SK-N-SH (cell line): ENCODE data around the gene ATG7. TPM values are rescaled to one million over a fixed set of nuclear protein-coding genes. Genes with fewer than 3 reads are reported as not detected.
A peak's percentile ranks its signal among the peaks of the same experiment; 100 is the strongest.

Experiments used
- CTCF ChIA-PET: fragments of 300-600, 350-600 bp; formaldehyde crosslinking; extraction: SDS; loops from one replicate; lab custom pipeline; 2021; lab: Yijun Ruan, JAX
- POLR2A ChIA-PET: fragments of 350-600 bp; sonication (Branson Sonifier 250); formaldehyde crosslinking; extraction: SDS; loops from one replicate; lab custom pipeline; 2020; ENCODE audit warnings: antibody characterized with exemption, inconsistent platforms; lab: Yijun Ruan, JAX
- DNase-seq: peaks from one replicate; pipeline ENCODE4 v3.0.0; 2012
- H2AFZ ChIP-seq: fragments of 200-600 bp; sonication (generic); 2 replicates; pipeline ENCODE4 v1.8.1; 2016; ENCODE audit warnings: antibody characterized with exemption, mild to moderate bottlenecking, low read depth
- H3F3A ChIP-seq: fragments of 200-600 bp; sonication (generic); replicated peaks from 2 replicates; pipeline ENCODE3; 2016; ENCODE audit warnings: antibody characterized with exemption, mild to moderate bottlenecking; ENCODE audit not compliant: insufficient read depth
- H3K27ac ChIP-seq, 2 experiments: fragments of 200-500 bp in 1 of 2; fragments of 200-600 bp in 1 of 2; sonication (Bioruptor generic) in 1 of 2; sonication (generic), shearing (Covaris generic) in 1 of 2; 2 replicates each; pipeline versions ENCODE4 v1.5.1 to v1.6.1; 2014 to 2016; ENCODE audit warnings: low read depth in 2 of 2, inconsistent platforms in 1 of 2, low read length in 1 of 2, mild to moderate bottlenecking in 1 of 2, mixed read lengths in 1 of 2
- H3K27me3 ChIP-seq: fragments of 200-600 bp; sonication (generic), shearing (Covaris generic); 2 replicates; pipeline ENCODE4 v1.6.1; 2016; ENCODE audit warnings: mixed run types; ENCODE audit not compliant: insufficient read depth
- H3K36me3 ChIP-seq, 2 experiments: fragments of 200-500 bp in 1 of 2; fragments of 200-600 bp in 1 of 2; sonication (Bioruptor generic) in 1 of 2; sonication (generic) in 1 of 2; replicated peaks in 1 of 2; 2 replicates each; pipeline versions ENCODE3 to v1.5.1; 2014 to 2016; ENCODE audit warnings: low read length in 1 of 2, mild to moderate bottlenecking in 1 of 2; ENCODE audit not compliant: insufficient read depth in 2 of 2, control insufficient read depth in 1 of 2
- H3K4me1 ChIP-seq, 2 experiments: fragments of 200-500 bp in 1 of 2; fragments of 200-600 bp in 1 of 2; sonication (Bioruptor generic) in 1 of 2; sonication (generic), shearing (Covaris generic) in 1 of 2; 2 replicates each; pipeline versions ENCODE4 v1.5.1 to v1.6.1; 2014 to 2016; ENCODE audit warnings: low read depth in 1 of 2, low read length in 1 of 2, mixed run types in 1 of 2; ENCODE audit not compliant: insufficient read depth in 2 of 2, control insufficient read depth in 1 of 2
- H3K4me2 ChIP-seq: fragments of 200-600 bp; sonication (generic), shearing (Covaris generic); 2 replicates; pipeline ENCODE4 v1.6.1; 2017; ENCODE audit warnings: mixed run types
- H3K4me3 ChIP-seq, 2 experiments: fragments of 200-500 bp in 1 of 2; fragments of 200-600 bp in 1 of 2; sonication (Bioruptor generic) in 1 of 2; sonication (generic), shearing (Covaris generic) in 1 of 2; 2 replicates each; pipeline versions ENCODE4 v1.5.1 to v1.8.1; 2014 to 2016; ENCODE audit warnings: low read depth in 2 of 2, inconsistent platforms in 1 of 2, low read length in 1 of 2, mild to moderate bottlenecking in 1 of 2, mixed read lengths in 1 of 2, moderate library complexity in 1 of 2
- H3K79me2 ChIP-seq: fragments of 200-600 bp; sonication (generic); 2 replicates; pipeline ENCODE4 v1.8.1; 2017; ENCODE audit warnings: mild to moderate bottlenecking; ENCODE audit not compliant: insufficient read depth
- H3K9ac ChIP-seq: fragments of 200-600 bp; sonication (generic); 2 replicates; pipeline ENCODE4 v1.6.1; 2017; ENCODE audit warnings: mixed run types
- H3K9me2 ChIP-seq: fragments of 200-600 bp; sonication (generic); 2 replicates; pipeline ENCODE4 v1.6.1; 2017; ENCODE audit warnings: mixed run types
- H3K9me3 ChIP-seq: fragments of 200-600 bp; sonication (generic); 2 replicates; pipeline ENCODE4 v1.6.1; 2017; ENCODE audit warnings: mixed run types, mild to moderate bottlenecking, moderate library complexity
- H4K20me1 ChIP-seq: fragments of 200-600 bp; sonication (generic); 2 replicates; pipeline ENCODE4 v1.6.1; 2017; ENCODE audit warnings: mild to moderate bottlenecking, mixed run types; ENCODE audit not compliant: insufficient read depth
- CHD2 ChIP-seq: fragments of 150-350 bp; IDR thresholded peaks from 2 replicates; pipeline ENCODE4 v1.6.1; 2018; ENCODE audit warnings: low read length; ENCODE audit not compliant: partially characterized antibody
- EP300 ChIP-seq, 2 experiments: IDR thresholded peaks; 2 replicates each; pipeline versions ENCODE4 v1.4.0 to v1.6.1; 2012; ENCODE audit warnings: borderline replicate concordance in 1 of 2, low read depth in 1 of 2, low read length in 1 of 2
- EZH2phosphoT487 ChIP-seq: fragments of 200-600 bp; sonication (generic); IDR thresholded peaks from 2 replicates; pipeline ENCODE4 v1.6.1; 2017; ENCODE audit warnings: low read depth, mixed run types, mild to moderate bottlenecking, antibody characterized with exemption, moderate library complexity, borderline replicate concordance
- FOXJ3 ChIP-seq: sonication (generic); formaldehyde crosslinking; IDR thresholded peaks from 2 replicates; pipeline ENCODE4 v1.5.1; 2020; ENCODE audit warnings: mild to moderate bottlenecking, missing genetic modification reagents
- FOXM1 ChIP-seq: IDR thresholded peaks from 2 replicates; pipeline ENCODE4 v1.4.0; 2012; ENCODE audit warnings: low read depth, mild to moderate bottlenecking
- JUND ChIP-seq: IDR thresholded peaks from 2 replicates; pipeline ENCODE4 v1.4.0; 2012
- MEF2A ChIP-seq: IDR thresholded peaks from 2 replicates; pipeline ENCODE4 v1.4.0; 2012; ENCODE audit warnings: low read depth, borderline replicate concordance
- RCOR1 ChIP-seq: fragments of 150-350 bp; IDR thresholded peaks from 2 replicates; pipeline ENCODE4 v1.6.1; 2017; ENCODE audit warnings: antibody characterized with exemption, low read length
- RFX5 ChIP-seq: IDR thresholded peaks from 2 replicates; pipeline ENCODE4 v1.6.1; 2012; ENCODE audit warnings: mild to moderate bottlenecking, improper control_type of control experiment, low read length
- SIN3A ChIP-seq: IDR thresholded peaks from 2 replicates; pipeline ENCODE4 v1.6.1; 2012; ENCODE audit warnings: low read depth, mild to moderate bottlenecking, low read length, moderate library complexity, borderline replicate concordance
- SMC3 ChIP-seq: IDR thresholded peaks from 2 replicates; pipeline ENCODE4 v1.6.1; 2012; ENCODE audit warnings: low read depth, low read length, improper control_type of control experiment
- TAF1 ChIP-seq: IDR thresholded peaks from 2 replicates; pipeline ENCODE4 v1.6.1; 2012; ENCODE audit warnings: low read depth, mild to moderate bottlenecking, low read length, moderate library complexity, borderline replicate concordance
- WGBS: methylation state at CpG from one replicate; pipeline ENCODE4 v1.1.6; 2017; ENCODE audit warnings: low lambda C conversion rate; 5-methylcytosine and 5-hydroxymethylcytosine counted together
- polyA plus RNA-seq, 3 experiments: library from polyadenylated mRNA; depleted of rRNA; stranded (reverse); fragments of >200 nt; gene quantifications; 2 replicates each; pipeline ENCODE4 v1.2.3, GENCODE V29; 2012
- TF ChIP-seq, protein P1 (sequence below): IDR thresholded peaks from 2 replicates; pipeline ENCODE4; 2012
- TF ChIP-seq, protein P2 (sequence below): fragments of 200-600 bp; sonication (generic); IDR thresholded peaks from 2 replicates; pipeline ENCODE4 v1.6.1; 2017; ENCODE audit warnings: antibody characterized with exemption, mild to moderate bottlenecking, moderate library complexity
- TF ChIP-seq, protein P3 (sequence below): IDR thresholded peaks from 2 replicates; pipeline ENCODE4 v1.4.0; 2012; ENCODE audit warnings: low read depth, borderline replicate concordance
- TF ChIP-seq, protein P4 (sequence below): fragments of 150-350 bp; IDR thresholded peaks from 2 replicates; pipeline ENCODE4 v1.6.1; 2017; ENCODE audit warnings: antibody characterized with exemption, low read length, low read depth, borderline replicate concordance

The ATG7 gene
- polyA plus RNA-seq, 1 of the 3 experiments (the other 2 are of a cell fraction): 29.5 TPM

DNA sequence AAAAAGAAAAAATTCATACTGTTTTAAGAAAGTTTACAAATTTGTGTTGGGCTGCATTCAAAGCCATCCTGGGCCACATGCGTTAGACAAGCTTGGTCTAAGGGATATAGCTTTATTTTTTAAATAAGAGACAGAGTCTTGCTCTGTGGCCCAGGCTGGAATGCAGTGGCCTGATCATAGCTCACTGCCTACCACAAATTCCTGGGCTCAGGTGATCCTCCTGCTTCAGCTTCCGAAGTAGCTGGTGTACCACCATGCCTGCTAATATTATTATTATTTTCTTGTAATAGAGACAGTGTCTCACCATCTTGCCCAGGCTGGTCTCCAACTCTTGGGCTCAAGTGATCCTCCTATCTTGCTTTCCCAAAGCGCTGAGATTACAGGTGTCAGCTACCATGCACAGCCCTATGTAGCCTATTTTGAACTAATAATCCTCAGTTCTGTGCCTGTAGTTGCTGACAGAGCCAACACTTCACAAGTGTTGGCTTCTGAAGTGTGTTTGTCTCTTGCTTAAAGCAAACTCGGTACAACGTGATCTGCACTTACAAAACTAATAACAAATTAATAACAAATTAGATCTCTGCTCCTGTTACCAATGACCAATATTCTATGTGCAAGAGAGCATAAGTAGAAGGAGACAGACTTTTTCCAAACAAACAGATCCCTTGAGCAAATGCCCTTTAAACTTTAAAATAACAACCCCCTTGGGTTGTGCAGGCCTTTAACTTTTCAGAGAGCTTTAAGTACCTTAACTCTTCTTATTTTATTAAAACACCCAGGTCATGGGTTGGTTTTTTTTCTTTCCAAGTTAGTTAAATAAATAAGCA lies 236.4 kb downstream of the ATG7 start:
- Histone ChIP-seq H3K4me2 (peak overlapping the region; percentile 54; the same call in 1 of the 2 replicates), H3K9me2 (no peaks in the 10 kb centered on the region), H3K9me3 (no peaks in the 10 kb centered on the region), H3K79me2 (peaks cover 6% of the 10 kb centered on the region; the same call in 1 of the 2 replicates), H3K27ac (peak overlapping the region; percentile 83 to 94), H3K9ac (peak overlapping the region; percentile 42; the same call in 1 of the 2 replicates), H3K27me3 (no peaks in the 10 kb centered on the region), H3K4me1 (peaks cover 30 to 32% of the 10 kb centered on the region in 2 experiments), H2AFZ (peak overlapping the region; percentile 7; the same call in 1 of the 2 replicates), H4K20me1 (no peaks in the 10 kb centered on the region), H3K36me3 (no peaks in the 10 kb centered on the region), H3F3A (peaks cover 23% of the 10 kb centered on the region), H3K4me3 (no peak overlapping the region)
- CTCF ChIA-PET: interaction anchor here (1.3 kb wide), 3 partner anchors 116 to 143 kb away, joined by 3 to 4 read pairs (median 3); no protein-coding TSS in a partner anchor
- TF ChIP-seq, protein P1, sequence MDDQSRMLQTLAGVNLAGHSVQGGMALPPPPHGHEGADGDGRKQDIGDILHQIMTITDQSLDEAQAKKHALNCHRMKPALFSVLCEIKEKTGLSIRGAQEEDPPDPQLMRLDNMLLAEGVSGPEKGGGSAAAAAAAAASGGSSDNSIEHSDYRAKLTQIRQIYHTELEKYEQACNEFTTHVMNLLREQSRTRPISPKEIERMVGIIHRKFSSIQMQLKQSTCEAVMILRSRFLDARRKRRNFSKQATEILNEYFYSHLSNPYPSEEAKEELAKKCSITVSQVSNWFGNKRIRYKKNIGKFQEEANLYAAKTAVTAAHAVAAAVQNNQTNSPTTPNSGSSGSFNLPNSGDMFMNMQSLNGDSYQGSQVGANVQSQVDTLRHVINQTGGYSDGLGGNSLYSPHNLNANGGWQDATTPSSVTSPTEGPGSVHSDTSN: no peak
- TF ChIP-seq RFX5 (0 out of 2 replicates have a peak, but pooled peaks have one; percentile 4), SMC3 (no peak)
- DNase-seq: no peak
- POLR2A ChIA-PET: interaction anchor here (1.3 kb wide), 1 partner anchor 135 kb away, joined by 5 read pairs; the partner anchor contains the start of gene VGLL4
- WGBS: 79% methylated on average over 5 of the region's 5 CpGs

DNA sequence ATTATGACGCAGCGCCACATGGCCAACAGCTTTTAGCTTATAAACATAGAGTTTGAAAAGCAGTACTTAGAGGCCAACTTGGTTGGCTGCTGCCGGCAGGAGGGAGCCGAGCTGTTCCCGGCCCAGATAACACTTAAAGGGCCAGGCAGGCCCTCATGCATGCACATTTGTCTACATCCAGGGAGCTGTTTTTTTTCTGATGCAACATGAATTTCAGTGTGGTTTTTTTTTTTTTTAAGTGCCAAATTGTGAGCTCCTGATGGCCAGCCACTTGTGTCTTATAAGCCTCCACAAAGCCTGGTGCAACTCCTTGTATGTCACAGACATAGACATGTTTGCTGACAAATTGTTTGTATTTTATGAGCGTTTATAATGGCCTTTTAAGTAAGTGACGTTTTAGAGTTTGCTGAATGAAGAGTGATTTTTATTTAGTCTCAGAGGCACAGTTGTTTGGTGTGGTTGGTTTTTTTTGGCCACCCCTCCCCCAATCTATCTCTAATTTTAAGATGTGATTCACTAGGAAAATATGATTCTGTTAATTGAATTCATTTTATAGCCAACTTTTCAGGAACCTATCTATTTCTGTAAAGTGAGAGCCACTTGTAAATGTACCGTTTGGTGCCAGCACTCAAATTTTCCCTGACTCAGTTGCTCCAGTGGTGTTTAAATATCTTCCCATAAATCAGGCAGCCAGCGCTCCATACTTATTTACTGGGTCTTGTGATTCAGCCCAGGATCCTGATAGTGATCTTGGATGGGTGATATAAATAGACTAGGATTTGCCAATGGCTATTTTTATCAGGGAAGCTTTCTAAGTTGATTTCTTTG lies 237.2 kb downstream of the ATG7 start:
- H2AFZ ChIP-seq: peak overlapping the region; percentile 7; the same call in 1 of the 2 replicates
- peaks cover 29 to 39% of the 10 kb centered on the region in 2 experiments for H3K4me1 ChIP-seq
- H3K36me3 ChIP-seq: no peaks in the 10 kb centered on the region
- WGBS: 5% methylated on average over 9 of the region's 9 CpGs
- H3K27me3 ChIP-seq: no peaks in the 10 kb centered on the region
- CTCF ChIA-PET: interaction anchor here (1.3 kb wide), 2 partner anchors 117 to 142 kb away, joined by 3 to 4 read pairs; no protein-coding TSS in a partner anchor
- peak overlapping the region; percentile 42; the same call in 1 of the 2 replicates for H3K9ac ChIP-seq
- DNase-seq: peak; percentile 81
- H4K20me1 ChIP-seq: no peaks in the 10 kb centered on the region
- peaks cover 31% of the 10 kb centered on the region for H3F3A ChIP-seq
- peak overlapping the region in 1 of 2 experiments; percentile 27; a peak in 1 of 4 replicates for H3K4me3 ChIP-seq
- no peaks in the 10 kb centered on the region for H3K9me3 ChIP-seq
- H3K27ac ChIP-seq: peak overlapping the region; percentile 83 to 94
- POLR2A ChIA-PET: interaction anchor here (1.3 kb wide), 1 partner anchor 134 kb away, joined by 5 read pairs; the partner anchor contains the start of gene VGLL4
- peak overlapping the region; percentile 54; the same call in 1 of the 2 replicates for H3K4me2 ChIP-seq
- H3K9me2 ChIP-seq: no peaks in the 10 kb centered on the region
- peaks cover 6% of the 10 kb centered on the region; the same call in 1 of the 2 replicates for H3K79me2 ChIP-seq
- no peak for TF ChIP-seq FOXM1
- TF ChIP-seq FOXJ3 (CRISPR knock-in tag): no peak
- TF ChIP-seq, protein P2, sequence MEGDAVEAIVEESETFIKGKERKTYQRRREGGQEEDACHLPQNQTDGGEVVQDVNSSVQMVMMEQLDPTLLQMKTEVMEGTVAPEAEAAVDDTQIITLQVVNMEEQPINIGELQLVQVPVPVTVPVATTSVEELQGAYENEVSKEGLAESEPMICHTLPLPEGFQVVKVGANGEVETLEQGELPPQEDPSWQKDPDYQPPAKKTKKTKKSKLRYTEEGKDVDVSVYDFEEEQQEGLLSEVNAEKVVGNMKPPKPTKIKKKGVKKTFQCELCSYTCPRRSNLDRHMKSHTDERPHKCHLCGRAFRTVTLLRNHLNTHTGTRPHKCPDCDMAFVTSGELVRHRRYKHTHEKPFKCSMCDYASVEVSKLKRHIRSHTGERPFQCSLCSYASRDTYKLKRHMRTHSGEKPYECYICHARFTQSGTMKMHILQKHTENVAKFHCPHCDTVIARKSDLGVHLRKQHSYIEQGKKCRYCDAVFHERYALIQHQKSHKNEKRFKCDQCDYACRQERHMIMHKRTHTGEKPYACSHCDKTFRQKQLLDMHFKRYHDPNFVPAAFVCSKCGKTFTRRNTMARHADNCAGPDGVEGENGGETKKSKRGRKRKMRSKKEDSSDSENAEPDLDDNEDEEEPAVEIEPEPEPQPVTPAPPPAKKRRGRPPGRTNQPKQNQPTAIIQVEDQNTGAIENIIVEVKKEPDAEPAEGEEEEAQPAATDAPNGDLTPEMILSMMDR: no peak; the same call in 1 of the 2 replicates
- TF ChIP-seq EP300 (IDR thresholded peaks at IDR 0.05; ENCODE audit: borderline replicate concordance in 1 of 2, low read depth in 1 of 2, low read length in 1 of 2): peak in 1 of 2 experiments; percentile 50; a peak in 1 of 4 replicates
- TF ChIP-seq, protein P3, sequence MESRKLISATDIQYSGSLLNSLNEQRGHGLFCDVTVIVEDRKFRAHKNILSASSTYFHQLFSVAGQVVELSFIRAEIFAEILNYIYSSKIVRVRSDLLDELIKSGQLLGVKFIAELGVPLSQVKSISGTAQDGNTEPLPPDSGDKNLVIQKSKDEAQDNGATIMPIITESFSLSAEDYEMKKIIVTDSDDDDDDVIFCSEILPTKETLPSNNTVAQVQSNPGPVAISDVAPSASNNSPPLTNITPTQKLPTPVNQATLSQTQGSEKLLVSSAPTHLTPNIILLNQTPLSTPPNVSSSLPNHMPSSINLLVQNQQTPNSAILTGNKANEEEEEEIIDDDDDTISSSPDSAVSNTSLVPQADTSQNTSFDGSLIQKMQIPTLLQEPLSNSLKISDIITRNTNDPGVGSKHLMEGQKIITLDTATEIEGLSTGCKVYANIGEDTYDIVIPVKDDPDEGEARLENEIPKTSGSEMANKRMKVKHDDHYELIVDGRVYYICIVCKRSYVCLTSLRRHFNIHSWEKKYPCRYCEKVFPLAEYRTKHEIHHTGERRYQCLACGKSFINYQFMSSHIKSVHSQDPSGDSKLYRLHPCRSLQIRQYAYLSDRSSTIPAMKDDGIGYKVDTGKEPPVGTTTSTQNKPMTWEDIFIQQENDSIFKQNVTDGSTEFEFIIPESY: peak; percentile 43; the same call in 1 of the 2 replicates
- TF ChIP-seq SIN3A: 0 out of 2 replicates have a peak, but pooled peaks have one; percentile 59
- 0 out of 2 replicates have a peak, but pooled peaks have one; percentile 46 for TF ChIP-seq TAF1
- no peak for TF ChIP-seq EZH2phosphoT487
- peak; percentile 16 for TF ChIP-seq CHD2
- TF ChIP-seq RCOR1: peak; percentile 16; the same call in 1 of the 2 replicates
- TF ChIP-seq, protein P4, sequence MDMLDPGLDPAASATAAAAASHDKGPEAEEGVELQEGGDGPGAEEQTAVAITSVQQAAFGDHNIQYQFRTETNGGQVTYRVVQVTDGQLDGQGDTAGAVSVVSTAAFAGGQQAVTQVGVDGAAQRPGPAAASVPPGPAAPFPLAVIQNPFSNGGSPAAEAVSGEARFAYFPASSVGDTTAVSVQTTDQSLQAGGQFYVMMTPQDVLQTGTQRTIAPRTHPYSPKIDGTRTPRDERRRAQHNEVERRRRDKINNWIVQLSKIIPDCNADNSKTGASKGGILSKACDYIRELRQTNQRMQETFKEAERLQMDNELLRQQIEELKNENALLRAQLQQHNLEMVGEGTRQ: no peak
- TF ChIP-seq MEF2A: peak; percentile 99
- peak; percentile 72 for TF ChIP-seq JUND
